ENCODE results near the gene C10orf90. TPM values are rescaled to one million over a fixed set of nuclear protein-coding genes. Genes with fewer than 3 reads are reported as not detected.

C10orf90 gene
- total RNA-seq, 1 experiment from 2014 or later: not detected

GRCh38 chr10:126422567-126422966, 247.9 kb downstream of the C10orf90 start:
- Histone ChIP-seq H2BK120ac (ENCODE audit: low read depth, low read length, poor library complexity, severe bottlenecking) (no peak overlapping the region), H2BK15ac (ENCODE audit: low read depth, low read length) (no peak overlapping the region), H3K4me1 (ENCODE audit: insufficient read depth, low read length) (no peaks in the 10 kb centered on the region), H2AK5ac (ENCODE audit: insufficient read length, low read length) (no peak overlapping the region), H2BK5ac (ENCODE audit: insufficient read length, low read length) (no peak overlapping the region), H4K91ac (ENCODE audit: insufficient read length, low read depth, low read length) (no peak overlapping the region), H3K23me2 (ENCODE audit: insufficient read length, low read depth, low read length, poor library complexity, severe bottlenecking) (no peaks in the 10 kb centered on the region), H3K4me2 (ENCODE audit: insufficient read depth, insufficient read length, low read length) (no peak overlapping the region), H4K8ac (replicated peaks; ENCODE audit: insufficient read length, low read depth, low read length) (no peak overlapping the region), H3K9ac (ENCODE audit: extremely low read depth, insufficient read length, low read length) (no peak overlapping the region), H3K14ac (ENCODE audit: insufficient read depth, low read length) (no peak overlapping the region), H3T11ph (ENCODE audit: low read length) (no peak overlapping the region), H2BK12ac (ENCODE audit: insufficient read length, low read depth, low read length) (no peak overlapping the region), H2BK20ac (ENCODE audit: low read depth, low read length, poor library complexity, severe bottlenecking) (no peak overlapping the region), H3K56ac (ENCODE audit: insufficient read length, low read depth, low read length) (no peak overlapping the region), H2AFZ (ENCODE audit: low read length) (no peak overlapping the region), H3K4ac (ENCODE audit: low read depth, low read length) (no peak overlapping the region), H4K20me1 (ENCODE audit: control insufficient read depth, insufficient read depth, insufficient read length) (no peaks in the 10 kb centered on the region), H4K5ac (ENCODE audit: insufficient read length, low read depth, low read length) (no peak overlapping the region), H3K79me1 (ENCODE audit: insufficient read depth, low read depth, low read length, poor library complexity, severe bottlenecking) (no peaks in the 10 kb centered on the region), H3K23ac (ENCODE audit: insufficient read length, low read depth, low read length) (no peak overlapping the region), H3K27me3 (ENCODE audit: insufficient read depth, low read length) (no peaks in the 10 kb centered on the region), H3K9me3 (ENCODE audit: control insufficient read depth, low read depth, low read length) (peaks cover 9% of the 10 kb centered on the region), H3K79me2 (ENCODE audit: insufficient read depth, low read length) (no peaks in the 10 kb centered on the region), H3K18ac (ENCODE audit: insufficient read length, low read depth, low read length) (no peak overlapping the region), H3K27ac (ENCODE audit: insufficient read length, low read depth, low read length) (no peak overlapping the region)
- Mint-ChIP-seq H3K4me3 (no peak overlapping the region), H3K27ac (no peak overlapping the region), H3K27me3 (ENCODE audit: low read depth) (peaks cover 15% of the 10 kb centered on the region), H3K9me3 (peaks cover 11 to 12% of the 10 kb centered on the region in 2 experiments), H3K4me1 (peaks cover 10 to 11% of the 10 kb centered on the region in 2 experiments), H3K36me3 (ENCODE audit: insufficient read depth in 1 of 3, low read depth in 3 of 3) (peaks cover 6 to 12% (median 11%) of the 10 kb centered on the region in 3 experiments; a peak in 6 of 7 replicates)
- TF ChIP-seq CTCF (conservative IDR thresholded peaks at IDR 0.05): no peak
- WGBS (ENCODE audit: extremely low coverage, insufficient read length, low lambda C conversion rate): no CpG with 5 or more reads among the region's 1 CpG
- no peak for DNase-seq

Data from H9 (cell line).